ENCODE data around the gene PHTF2.

DNA sequence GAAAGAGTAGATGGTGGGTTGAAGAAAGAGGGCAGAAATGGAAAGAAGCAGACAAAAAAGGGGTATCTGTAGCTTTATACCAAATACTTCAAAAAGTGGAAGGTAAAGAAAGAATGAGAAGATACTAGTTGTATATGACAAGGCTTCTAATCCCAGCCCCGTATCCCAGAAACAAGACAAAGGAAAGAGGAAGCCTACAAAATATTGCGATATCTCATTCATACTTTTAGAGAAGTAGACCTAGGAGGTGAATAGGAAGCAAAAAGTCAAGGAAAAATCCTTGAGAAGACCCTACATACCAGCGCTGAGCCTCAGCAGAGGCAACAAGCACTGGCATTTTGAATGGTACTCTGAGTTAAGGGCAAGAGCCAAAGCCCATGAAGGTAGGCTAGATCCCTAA lies 26.6 kb downstream of the PHTF2 start:
- TF ChIP-seq, protein P1, sequence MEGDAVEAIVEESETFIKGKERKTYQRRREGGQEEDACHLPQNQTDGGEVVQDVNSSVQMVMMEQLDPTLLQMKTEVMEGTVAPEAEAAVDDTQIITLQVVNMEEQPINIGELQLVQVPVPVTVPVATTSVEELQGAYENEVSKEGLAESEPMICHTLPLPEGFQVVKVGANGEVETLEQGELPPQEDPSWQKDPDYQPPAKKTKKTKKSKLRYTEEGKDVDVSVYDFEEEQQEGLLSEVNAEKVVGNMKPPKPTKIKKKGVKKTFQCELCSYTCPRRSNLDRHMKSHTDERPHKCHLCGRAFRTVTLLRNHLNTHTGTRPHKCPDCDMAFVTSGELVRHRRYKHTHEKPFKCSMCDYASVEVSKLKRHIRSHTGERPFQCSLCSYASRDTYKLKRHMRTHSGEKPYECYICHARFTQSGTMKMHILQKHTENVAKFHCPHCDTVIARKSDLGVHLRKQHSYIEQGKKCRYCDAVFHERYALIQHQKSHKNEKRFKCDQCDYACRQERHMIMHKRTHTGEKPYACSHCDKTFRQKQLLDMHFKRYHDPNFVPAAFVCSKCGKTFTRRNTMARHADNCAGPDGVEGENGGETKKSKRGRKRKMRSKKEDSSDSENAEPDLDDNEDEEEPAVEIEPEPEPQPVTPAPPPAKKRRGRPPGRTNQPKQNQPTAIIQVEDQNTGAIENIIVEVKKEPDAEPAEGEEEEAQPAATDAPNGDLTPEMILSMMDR (IDR thresholded peaks at IDR 0.05): no peak
- TF ChIP-seq EZH2 (IDR thresholded peaks at IDR 0.05): no peak
